Placental pericyte (primary cell): ENCODE results near the gene CHI3L1. TPM values are rescaled to one million over a fixed set of nuclear protein-coding genes. Genes with fewer than 3 reads are reported as not detected.

Experiments used
- total RNA-seq: library from RNA; depleted of rRNA; stranded (reverse); fragments of >200 nt; gene quantifications from 2 replicates; pipeline ENCODE4 v1.2.3, GENCODE V29; 2012

Gene CHI3L1
- total RNA-seq, result 44.8 and 896 TPM in 2 replicates

GRCh38 chr1:203186446-203187303 lies at the start of gene CHI3L1:
Gene CHI3L1 (minus strand): TSS chr1:203186704. CDS start chr1:203186623, 81 bp downstream.

GRCh38 chr1:203229471-203230135 lies 43.1 kb upstream of the CHI3L1 start, which contains the start of gene CHIT1:
Gene CHIT1 (minus strand): TSS chr1:203229673. CDS start chr1:203229636, 37 bp downstream.

GRCh38 chr1:203175237-203175826 lies 11.2 kb downstream of the CHI3L1 start, which contains the start of gene MYBPH:
Gene MYBPH (minus strand): TSS chr1:203175826. CDS start chr1:203175755, 71 bp downstream.

Other genes with a start within 250 kb of the CHI3L1 start
- gene ADIPOR1, start 228.4 kb downstream of the CHI3L1 start, total RNA-seq, result 139 and 140 TPM in 2 replicates
- gene CYB5R1, start 219.4 kb downstream of the CHI3L1 start, total RNA-seq, result 39.5 and 40.7 TPM in 2 replicates
- 106 and 110 TPM in 2 replicates for gene TMEM183A, start 179.3 kb downstream of the CHI3L1 start, total RNA-seq
- 0.14 and 0.66 TPM in 2 replicates for gene PPFIA4, start 160.2 kb downstream of the CHI3L1 start, total RNA-seq
- gene MYOG, start 100.7 kb downstream of the CHI3L1 start, total RNA-seq, result not detected in 2 replicates
- gene ADORA1, start 59.0 kb downstream of the CHI3L1 start, total RNA-seq, result 5.0 and 35.5 TPM in 2 replicates
- gene MYBPH, start 10.9 kb downstream of the CHI3L1 start, total RNA-seq, result 0.88 and 1.4 TPM in 2 replicates
- not detected in 2 replicates for gene CHIT1, start 43.0 kb upstream of the CHI3L1 start, total RNA-seq
- 7.9 and 9.8 TPM in 2 replicates for gene BTG2, start 118.8 kb upstream of the CHI3L1 start, total RNA-seq
- 0.29 and 7.9 TPM in 2 replicates for gene FMOD, start 164.4 kb upstream of the CHI3L1 start, total RNA-seq